ENCODE data around the gene CCSER1. TPM values are rescaled to one million over a fixed set of nuclear protein-coding genes. Genes with fewer than 3 reads are reported as not detected.

The CCSER1 gene
- total and polyA plus RNA-seq, 2 donors (not counting 1 experiment from before 2014, with no cell fraction given): under 0.01 TPM; not detected in 1

- Histone ChIP-seq H2AFZ (ENCODE audit: low read length) (no peak overlapping the region), H3K4me1 (ENCODE audit: control insufficient read depth, extremely low read depth, insufficient read depth, low read length) (no peaks in the 10 kb centered on the region), H3K79me2 (ENCODE audit: control insufficient read depth, insufficient read depth, low read length) (no peaks in the 10 kb centered on the region), H4K20me1 (ENCODE audit: control insufficient read depth, extremely low read depth, insufficient read depth, low read length) (no peaks in the 10 kb centered on the region), H3K9me3 (ENCODE audit: control insufficient read depth, insufficient read depth, low read depth, low read length) (no peaks in the 10 kb centered on the region), H3K4me3 (replicated peaks in 1 of 4; ENCODE audit: control extremely low read depth in 1 of 4, insufficient read depth in 1 of 4, low read depth in 3 of 4, low read length in 4 of 4) (no peak overlapping the region), H3K9ac (ENCODE audit: insufficient read depth, low read length) (no peak overlapping the region), H3K4me2 (ENCODE audit: extremely low read depth, insufficient read depth, low read length) (no peak overlapping the region), H3K27ac (ENCODE audit: insufficient read depth, low read length) (no peak overlapping the region), H3K27me3 (ENCODE audit: control insufficient read depth, insufficient read depth, low read length) (no peaks in the 10 kb centered on the region), H3K36me3 (ENCODE audit: control insufficient read depth, insufficient read depth, low read length) (no peaks in the 10 kb centered on the region)
- no peak for TF ChIP-seq EZH2 (IDR thresholded peaks at IDR 0.05; ENCODE audit: low read length, missing control alignments)
- TF ChIP-seq, protein P1, sequence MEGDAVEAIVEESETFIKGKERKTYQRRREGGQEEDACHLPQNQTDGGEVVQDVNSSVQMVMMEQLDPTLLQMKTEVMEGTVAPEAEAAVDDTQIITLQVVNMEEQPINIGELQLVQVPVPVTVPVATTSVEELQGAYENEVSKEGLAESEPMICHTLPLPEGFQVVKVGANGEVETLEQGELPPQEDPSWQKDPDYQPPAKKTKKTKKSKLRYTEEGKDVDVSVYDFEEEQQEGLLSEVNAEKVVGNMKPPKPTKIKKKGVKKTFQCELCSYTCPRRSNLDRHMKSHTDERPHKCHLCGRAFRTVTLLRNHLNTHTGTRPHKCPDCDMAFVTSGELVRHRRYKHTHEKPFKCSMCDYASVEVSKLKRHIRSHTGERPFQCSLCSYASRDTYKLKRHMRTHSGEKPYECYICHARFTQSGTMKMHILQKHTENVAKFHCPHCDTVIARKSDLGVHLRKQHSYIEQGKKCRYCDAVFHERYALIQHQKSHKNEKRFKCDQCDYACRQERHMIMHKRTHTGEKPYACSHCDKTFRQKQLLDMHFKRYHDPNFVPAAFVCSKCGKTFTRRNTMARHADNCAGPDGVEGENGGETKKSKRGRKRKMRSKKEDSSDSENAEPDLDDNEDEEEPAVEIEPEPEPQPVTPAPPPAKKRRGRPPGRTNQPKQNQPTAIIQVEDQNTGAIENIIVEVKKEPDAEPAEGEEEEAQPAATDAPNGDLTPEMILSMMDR (conservative IDR thresholded peaks at IDR 0.05 in 1 of 2, IDR thresholded peaks at IDR 0.05 in 1 of 2; ENCODE audit: low read depth in 1 of 2, low read length in 2 of 2): no peak
- DNase-seq (ENCODE audit: low read depth in 2 of 2): no peak
Observed at GRCh38 chr4:90614371-90614770, 487.2 kb downstream of the CCSER1 start.

GRCh38 chr4:90621080-90621479 is 493.9 kb downstream of the CCSER1 start:
- DNase-seq (ENCODE audit: low read depth in 2 of 2): no peak
- TF ChIP-seq, protein P1 (conservative IDR thresholded peaks at IDR 0.05 in 1 of 2, IDR thresholded peaks at IDR 0.05 in 1 of 2; ENCODE audit: low read depth in 1 of 2, low read length in 2 of 2): no peak
- H3K9ac ChIP-seq (ENCODE audit: insufficient read depth, low read length): no peak overlapping the region
- H3K9me3 ChIP-seq (ENCODE audit: control insufficient read depth, insufficient read depth, low read depth, low read length): no peaks in the 10 kb centered on the region
- H3K4me2 ChIP-seq (ENCODE audit: extremely low read depth, insufficient read depth, low read length): no peak overlapping the region
- H3K4me1 ChIP-seq (ENCODE audit: control insufficient read depth, extremely low read depth, insufficient read depth, low read length): no peaks in the 10 kb centered on the region
- no peaks in the 10 kb centered on the region for H3K27me3 ChIP-seq (ENCODE audit: control insufficient read depth, insufficient read depth, low read length)
- H2AFZ ChIP-seq (ENCODE audit: low read length): no peak overlapping the region
- no peak overlapping the region for H3K4me3 ChIP-seq (replicated peaks in 1 of 4; ENCODE audit: control extremely low read depth in 1 of 4, insufficient read depth in 1 of 4, low read depth in 3 of 4, low read length in 4 of 4)
- no peaks in the 10 kb centered on the region for H4K20me1 ChIP-seq (ENCODE audit: control insufficient read depth, extremely low read depth, insufficient read depth, low read length)
- H3K79me2 ChIP-seq (ENCODE audit: control insufficient read depth, insufficient read depth, low read length): no peaks in the 10 kb centered on the region
- H3K27ac ChIP-seq (ENCODE audit: insufficient read depth, low read length): no peak overlapping the region
- H3K36me3 ChIP-seq (ENCODE audit: control insufficient read depth, insufficient read depth, low read length): no peaks in the 10 kb centered on the region

GRCh38 chr4:90624781-90625180 is 497.6 kb downstream of the CCSER1 start:
- no peaks in the 10 kb centered on the region for H3K4me1 ChIP-seq (ENCODE audit: control insufficient read depth, extremely low read depth, insufficient read depth, low read length)
- no peaks in the 10 kb centered on the region for H3K79me2 ChIP-seq (ENCODE audit: control insufficient read depth, insufficient read depth, low read length)
- no peak for DNase-seq (ENCODE audit: low read depth in 2 of 2)
- TF ChIP-seq, protein P1 (conservative IDR thresholded peaks at IDR 0.05 in 1 of 2, IDR thresholded peaks at IDR 0.05 in 1 of 2; ENCODE audit: low read depth in 1 of 2, low read length in 2 of 2): no peak
- no peak for TF ChIP-seq EZH2 (IDR thresholded peaks at IDR 0.05; ENCODE audit: low read length, missing control alignments)
- no peaks in the 10 kb centered on the region for H3K27me3 ChIP-seq (ENCODE audit: control insufficient read depth, insufficient read depth, low read length)
- H3K4me2 ChIP-seq (ENCODE audit: extremely low read depth, insufficient read depth, low read length): no peak overlapping the region
- no peaks in the 10 kb centered on the region for H3K9me3 ChIP-seq (ENCODE audit: control insufficient read depth, insufficient read depth, low read depth, low read length)
- H3K9ac ChIP-seq (ENCODE audit: insufficient read depth, low read length): no peak overlapping the region
- no peaks in the 10 kb centered on the region for H4K20me1 ChIP-seq (ENCODE audit: control insufficient read depth, extremely low read depth, insufficient read depth, low read length)
- H2AFZ ChIP-seq (ENCODE audit: low read length): no peak overlapping the region
- H3K36me3 ChIP-seq (ENCODE audit: control insufficient read depth, insufficient read depth, low read length): no peaks in the 10 kb centered on the region
- H3K27ac ChIP-seq (ENCODE audit: insufficient read depth, low read length): no peak overlapping the region
- H3K4me3 ChIP-seq (replicated peaks in 1 of 4; ENCODE audit: control extremely low read depth in 1 of 4, insufficient read depth in 1 of 4, low read depth in 3 of 4, low read length in 4 of 4): no peak overlapping the region

All from fibroblast of lung (primary cell).